OCI-LY7 (cell line): ENCODE results near the gene RUFY2. TPM values are rescaled to one million over a fixed set of nuclear protein-coding genes. Genes with fewer than 3 reads are reported as not detected.
"Not testable (repeated sequence)": the region's sequence is repeated elsewhere in the genome, so short reads cannot be mapped to it uniquely, and the experiment has no call there.

ENCODE experiments used
- Bru-seq: library from RNA; stranded (reverse); fragments of 400-500 nt; gene quantifications from one replicate; lab custom pipeline; 2021; lab: Mats Ljungman, UMichigan
- BruChase-seq, 2 experiments: library from RNA; stranded (reverse); fragments of 400-500 nt; gene quantifications; one replicate each; lab custom pipeline; 2021; lab: Mats Ljungman, UMichigan
- BruUV-seq: library from RNA; stranded (reverse); fragments of 400-500 nt; replicated peaks from 2 replicates; lab custom pipeline; 2021; lab: Mats Ljungman, UMichigan
- CTCF ChIA-PET: fragments of 300-600 bp; sonication (Branson Sonifier 250); formaldehyde crosslinking; loops from one replicate; lab custom pipeline; 2022; ENCODE audit warnings: antibody characterized with exemption; ENCODE audit not compliant: unreplicated experiment; lab: Charles Lee
- POLR2A ChIA-PET: fragments of 300-600 bp; sonication (Branson Sonifier 250); formaldehyde crosslinking; loops from one replicate; lab custom pipeline; 2022; ENCODE audit warnings: antibody characterized with exemption; lab: Charles Lee
- DNase-seq: peaks from one replicate; pipeline ENCODE4 v3.0.0-alpha.2; 2015; ENCODE audit warnings: low spot score
- H2AFZ ChIP-seq: fragments of 200-600 bp; sonication (generic), shearing (Covaris generic); 2 replicates; pipeline ENCODE4 v1.6.1; 2014; ENCODE audit warnings: mild to moderate bottlenecking, antibody characterized with exemption, low read length, moderate library complexity
- H3K27ac ChIP-seq: fragments of 200-600 bp; sonication (generic); 2 replicates; pipeline ENCODE4 v1.5.1; 2014; ENCODE audit warnings: mixed run types, low read depth, mild to moderate bottlenecking, moderate library complexity, low read length, inconsistent platforms; ENCODE audit not compliant: poor library complexity, severe bottlenecking
- H3K36me3 ChIP-seq: fragments of 200-600 bp; sonication (generic); 2 replicates; pipeline ENCODE4 v1.6.1; 2014; ENCODE audit warnings: mild to moderate bottlenecking, antibody characterized with exemption, low read length, moderate library complexity, mixed read lengths; ENCODE audit not compliant: insufficient read depth
- H3K4me1 ChIP-seq: fragments of 200-600 bp; sonication (generic); 2 replicates; pipeline ENCODE4 v1.5.1; 2014; ENCODE audit warnings: mild to moderate bottlenecking, low read length; ENCODE audit not compliant: insufficient read depth, poor library complexity, severe bottlenecking
- H3K4me2 ChIP-seq: fragments of 200-600 bp; sonication (generic); 2 replicates; pipeline ENCODE4 v1.6.1; 2014; ENCODE audit warnings: mild to moderate bottlenecking, low read length
- H3K4me3 ChIP-seq: fragments of 200-600 bp; sonication (generic); 2 replicates; pipeline ENCODE4 v1.5.1; 2014; ENCODE audit warnings: mild to moderate bottlenecking, low read depth, low read length; ENCODE audit not compliant: poor library complexity, severe bottlenecking
- H3K79me2 ChIP-seq: fragments of 200-600 bp; sonication (generic); 2 replicates; pipeline ENCODE4 v1.6.1; 2016; ENCODE audit warnings: low read depth, mild to moderate bottlenecking, low read length, moderate library complexity, mixed read lengths; ENCODE audit not compliant: insufficient read depth
- H3K9me2 ChIP-seq: fragments of 200-600 bp; sonication (generic); 2 replicates; pipeline ENCODE4 v1.6.1; 2016; ENCODE audit warnings: mild to moderate bottlenecking, low read length, mixed read lengths; ENCODE audit not compliant: insufficient read depth
- H3K9me3 ChIP-seq: fragments of 200-600 bp; sonication (generic); 2 replicates; pipeline ENCODE4 v1.6.1; 2014; ENCODE audit warnings: mild to moderate bottlenecking, mixed run types, low read length, mixed read lengths
- H4K20me1 ChIP-seq: fragments of 200-600 bp; sonication (generic); 2 replicates; pipeline ENCODE4 v1.6.1; 2014; ENCODE audit warnings: mild to moderate bottlenecking, antibody characterized with exemption, low read length, moderate library complexity, mixed read lengths; ENCODE audit not compliant: insufficient read depth
- CTCF ChIP-seq: fragments of 200-600 bp; sonication (generic); conservative IDR thresholded peaks from 2 replicates; pipeline ENCODE4 v1.5.1; 2014; ENCODE audit warnings: mild to moderate bottlenecking, antibody characterized with exemption, low read length, moderate library complexity, mixed read lengths
- EZH2phosphoT487 ChIP-seq: fragments of 200-600 bp; sonication (generic); IDR thresholded peaks from 2 replicates; pipeline ENCODE4 v1.6.1; 2018; ENCODE audit warnings: low read depth, borderline replicate concordance, mild to moderate bottlenecking, mixed run types, antibody characterized with exemption, low read length, moderate library complexity, mixed read lengths
- intact Hi-C: fragments of 100-400 bp; cut with micrococcal nuclease; formaldehyde crosslinking; loops from one replicate; pipeline ENCODE4 v1.10.0; 2022; ENCODE audit not compliant: unreplicated experiment
- long read RNA-seq: library from polyadenylated mRNA; stranded (forward); transcript quantifications from one replicate; pipeline ENCODE4 v2.0.0, GENCODE V29; 2022
- total RNA-seq, 2 experiments: library from RNA; depleted of rRNA in 1 of 2; stranded (reverse); fragments of >200 nt in 1 of 2; shearing (Covaris generic) in 1 of 2; gene quantifications; 2 replicates each; pipeline ENCODE4 v1.2.3, GENCODE V29; 2014 to 2022

RUFY2 gene
- total RNA-seq (2014; rRNA removed; shearing (Covaris generic)), result 16.6 and 17.4 TPM in 2 replicates
- 16.3 and 23.0 TPM in 2 replicates for total RNA-seq (2022)
- percentile 66 among the genes with signal in this experiment for Bru-seq, nascent RNA
- percentile 64 among the genes with signal in this experiment for BruChase-seq, experiment 1, labeled RNA remaining after a 6-hour chase
- BruChase-seq, experiment 2, labeled RNA remaining after a 2-hour chase, result percentile 68 among the genes with signal in this experiment
- long read RNA-seq, partial matches to known transcripts, result 0 of 3 reads
- long read RNA-seq, other reads (novel, unspliced or antisense), result 2 of 3 reads

GRCh38 chr10:68406815-68407548 lies at the start of gene RUFY2:
Gene RUFY2, minus strand, starts transcription at chr10:68407277. Its CDS starts 88 bp downstream, at chr10:68407189.
- H3K4me3 ChIP-seq, result peak within 1 kb of the TSS; percentile 79
- H3K9me3 ChIP-seq, result no peaks in the 10 kb centered on the region
- H3K4me1 ChIP-seq, result peaks cover 14% of the 10 kb centered on the region
- peak; percentile 86 for DNase-seq
- no peak for TF ChIP-seq EZH2phosphoT487
- TF ChIP-seq CTCF, result peak; percentile 63
- intact Hi-C loops, result loop anchor here (2.0 kb wide), 1 partner anchor 74 kb away; the partner anchor contains the start of genes HNRNPH3 and PBLD
- H4K20me1 ChIP-seq, result no peaks in the 10 kb centered on the region
- H3K79me2 ChIP-seq, result peaks cover 33% of the 10 kb centered on the region
- peak within 1 kb of the TSS; percentile 80 for H3K4me2 ChIP-seq
- ChIA-PET POLR2A (interaction anchor here (0.6 kb wide), 1 partner anchor 16 kb away, joined by 6 read pairs; no protein-coding TSS in a partner anchor), CTCF (no interaction called here)
- peak within 1 kb of the TSS; percentile 87 for H2AFZ ChIP-seq
- no TSS peak for BruUV-seq
- peak within 1 kb of the TSS; percentile 48 for H3K27ac ChIP-seq
- no peaks in the 10 kb centered on the region for H3K9me2 ChIP-seq
- no peaks in the 10 kb centered on the region for H3K36me3 ChIP-seq

- H3K27ac ChIP-seq, H2AFZ ChIP-seq, H4K20me1 ChIP-seq, H3K4me2 ChIP-seq, CTCF ChIA-PET, intact Hi-C loops, H3K4me1 ChIP-seq, H3K79me2 ChIP-seq, DNase-seq, H3K9me3 ChIP-seq, H3K9me2 ChIP-seq, BruUV-seq, H3K4me3 ChIP-seq: not testable (repeated sequence)
- POLR2A ChIA-PET, result interaction anchor here (0.6 to 2.1 kb wide), 4 partner anchors 19 to 427 kb away, joined by 3 to 8 read pairs (median 6); no protein-coding TSS in a partner anchor
- H3K36me3 ChIP-seq, result peaks cover 92% of the 10 kb centered on the region
These were observed 42.6 kb upstream of the RUFY2 start for GRCh38 chr10:68449698-68450097.

- Histone ChIP-seq H3K9me3 (no peaks in the 10 kb centered on the region), H3K4me3 (no peak overlapping the region), H3K4me1 (no peaks in the 10 kb centered on the region), H3K4me2 (no peak overlapping the region), H3K27ac (no peak overlapping the region), H3K36me3 (peaks cover 83% of the 10 kb centered on the region), H3K79me2 (no peaks in the 10 kb centered on the region), H4K20me1 (no peaks in the 10 kb centered on the region), H2AFZ (no peak overlapping the region), H3K9me2 (no peaks in the 10 kb centered on the region)
- ChIA-PET CTCF (no interaction called here), POLR2A (interaction anchor here (0.6 kb wide), 4 partner anchors 17 to 344 kb away, joined by 3 to 6 read pairs (median 4); no protein-coding TSS in a partner anchor)
- no peak for DNase-seq
- intact Hi-C loops, result no loop called here
- no peak for TF ChIP-seq CTCF
- TF ChIP-seq EZH2phosphoT487, result no peak
- no TSS peak for BruUV-seq
These were observed 39.1 kb upstream of the RUFY2 start for GRCh38 chr10:68446179-68446578.
